Liver (tissue), 9 donors: ENCODE data around the gene OR10G7. TPM values are rescaled to one million over a fixed set of nuclear protein-coding genes. Genes with fewer than 3 reads are reported as not detected.

Source experiments
- DNase-seq: peaks from one replicate; pipeline ENCODE4 v3.0.0-alpha.2; 2017; ENCODE audit warnings: low spot score
- H3K27ac ChIP-seq, 2 donors: one replicate each; pipeline ENCODE4 v1.7.0; 2013; ENCODE audit warnings: inconsistent platforms in 2 of 2, low read length in 2 of 2, control low read depth in 1 of 2, low read depth in 1 of 2, mild to moderate bottlenecking in 1 of 2
- H3K27me3 ChIP-seq, 4 donors: one replicate each; pipeline versions ENCODE4 v1.6.1 to v1.7.0; 2013; ENCODE audit warnings: low read length in 3 of 4, inconsistent platforms in 1 of 4, mild to moderate bottlenecking in 1 of 4, moderate library complexity in 1 of 4; ENCODE audit not compliant: control insufficient read depth in 4 of 4, insufficient read depth in 4 of 4
- H3K36me3 ChIP-seq, 4 donors: one replicate each; pipeline versions ENCODE4 v1.6.1 to v1.7.0; 2013; ENCODE audit warnings: low read length in 3 of 4, mild to moderate bottlenecking in 3 of 4, low read depth in 1 of 4, moderate library complexity in 1 of 4; ENCODE audit not compliant: control insufficient read depth in 4 of 4, insufficient read depth in 3 of 4
- H3K4me1 ChIP-seq, 4 donors: one replicate each; pipeline versions ENCODE4 v1.6.1 to v1.7.0; 2013; ENCODE audit warnings: low read length in 3 of 4, mild to moderate bottlenecking in 3 of 4, moderate library complexity in 1 of 4; ENCODE audit not compliant: control insufficient read depth in 4 of 4, insufficient read depth in 4 of 4
- H3K4me3 ChIP-seq, 3 donors: one replicate each; pipeline versions ENCODE4 v1.6.1 to v1.7.0; 2013; ENCODE audit warnings: low read length in 3 of 3, control low read depth in 1 of 3, low read depth in 1 of 3, mild to moderate bottlenecking in 1 of 3
- H3K9ac ChIP-seq, 2 donors: one replicate each; pipeline ENCODE4 v1.7.0; 2013; ENCODE audit warnings: low read length in 2 of 2, mild to moderate bottlenecking in 2 of 2, moderate library complexity in 2 of 2, control low read depth in 1 of 2, low read depth in 1 of 2
- H3K9me3 ChIP-seq, 4 donors: one replicate each; pipeline versions ENCODE4 v1.6.1 to v1.7.0; 2013; ENCODE audit warnings: low read length in 3 of 4; ENCODE audit not compliant: control insufficient read depth in 4 of 4
- ATF3 ChIP-seq: IDR thresholded peaks from 2 replicates; pipeline ENCODE4 v1.6.1; 2016; ENCODE audit warnings: antibody characterized with exemption
- CTCF ChIP-seq: fragments of 150-350 bp; IDR thresholded peaks from 2 replicates; pipeline ENCODE4 v1.5.1; 2017; ENCODE audit warnings: improper control_type of control experiment, low read depth, low read length; ENCODE audit not compliant: missing input control
- EGR1 ChIP-seq, 2 donors: IDR thresholded peaks; 2 replicates each; pipeline ENCODE4 v1.6.1; 2016 to 2018; ENCODE audit warnings: antibody characterized with exemption in 2 of 2, low read depth in 2 of 2
- FOXA1 ChIP-seq: IDR thresholded peaks from 2 replicates; pipeline ENCODE4 v1.6.1; 2016; ENCODE audit warnings: antibody characterized with exemption
- FOXA2 ChIP-seq: IDR thresholded peaks from 2 replicates; pipeline ENCODE4 v1.6.1; 2016; ENCODE audit warnings: antibody characterized with exemption
- GABPA ChIP-seq, 2 donors: IDR thresholded peaks in 1 of 2; conservative IDR thresholded peaks in 1 of 2; 2 replicates each; pipeline ENCODE4 v1.6.1; 2016; ENCODE audit warnings: antibody characterized with exemption in 2 of 2, mild to moderate bottlenecking in 1 of 2, moderate library complexity in 1 of 2
- HNF4A ChIP-seq, 2 donors: conservative IDR thresholded peaks; 2 replicates each; pipeline ENCODE4 v1.6.1; 2016; ENCODE audit warnings: antibody characterized with exemption in 2 of 2, mild to moderate bottlenecking in 2 of 2
- HNF4G ChIP-seq: IDR thresholded peaks from 2 replicates; pipeline ENCODE4 v1.6.1; 2016; ENCODE audit warnings: antibody characterized with exemption
- JUND ChIP-seq, 2 donors: IDR thresholded peaks; 2 replicates each; pipeline ENCODE4 v1.6.1; 2016; ENCODE audit warnings: antibody characterized with exemption in 2 of 2
- NR2F2 ChIP-seq: IDR thresholded peaks from 2 replicates; pipeline ENCODE4 v1.6.1; 2016; ENCODE audit warnings: antibody characterized with exemption
- RAD21 ChIP-seq, 2 donors: IDR thresholded peaks; 2 replicates each; pipeline ENCODE4 v1.6.1; 2016; ENCODE audit warnings: antibody characterized with exemption in 2 of 2, mild to moderate bottlenecking in 2 of 2
- RXRA ChIP-seq, 2 donors: IDR thresholded peaks; 2 replicates each; pipeline ENCODE4 v1.6.1; 2017 to 2018; ENCODE audit warnings: antibody characterized with exemption in 2 of 2, mild to moderate bottlenecking in 1 of 2
- SP1 ChIP-seq: IDR thresholded peaks from 2 replicates; pipeline ENCODE4 v1.6.1; 2018; ENCODE audit warnings: antibody characterized with exemption, mild to moderate bottlenecking
- TAF1 ChIP-seq: conservative IDR thresholded peaks from 2 replicates; pipeline ENCODE4 v1.6.1; 2016; ENCODE audit warnings: antibody characterized with exemption, mild to moderate bottlenecking
- YY1 ChIP-seq: IDR thresholded peaks from 2 replicates; pipeline ENCODE4 v1.6.1; 2016; ENCODE audit warnings: antibody characterized with exemption, mild to moderate bottlenecking
- ZBTB33 ChIP-seq: IDR thresholded peaks from 2 replicates; pipeline ENCODE4 v1.6.1; 2016; ENCODE audit warnings: antibody characterized with exemption
- whole genome bisulfite sequencing: extraction: QIAGEN DNeasy Blood & Tissue Kit; methylation state at CpG from one replicate; pipeline ENCODE4 v1.1.7; 2013; 5-methylcytosine and 5-hydroxymethylcytosine counted together
- polyA plus RNA-seq, 2 donors: library from polyadenylated mRNA; stranded (reverse) in 1 of 2; unstranded in 1 of 2; fragments of 200-250 nt in 1 of 2; fragments of >200 nt in 1 of 2; fragmentation: Nextera tagmentation in 1 of 2; extraction: Ambion mirVana in 1 of 2; gene quantifications; one replicate each; pipeline versions ENCODE4 v1.2.1 to v1.2.3, GENCODE V29; 2013 to 2015
- total RNA-seq, 2 donors: library from RNA; depleted of rRNA; stranded (reverse); fragments of >200 nt; gene quantifications; one replicate each; pipeline ENCODE4 v1.2.3, GENCODE V29; 2014
- TF ChIP-seq, protein P1 (sequence below): IDR thresholded peaks from 2 replicates; pipeline ENCODE4 v1.6.1; 2016; ENCODE audit warnings: antibody characterized with exemption
- TF ChIP-seq, protein P2 (sequence below): IDR thresholded peaks from 2 replicates; pipeline ENCODE4 v1.6.1; 2016; ENCODE audit warnings: antibody characterized with exemption, mild to moderate bottlenecking
- donor health status: healthy.
- donor health status: healthy.
- donor health status: healthy.
- donor health status: healthy.
- donor health status: healthy.

The OR10G7 gene
- total RNA-seq, result not detected
- polyA plus RNA-seq, result not detected

DNA sequence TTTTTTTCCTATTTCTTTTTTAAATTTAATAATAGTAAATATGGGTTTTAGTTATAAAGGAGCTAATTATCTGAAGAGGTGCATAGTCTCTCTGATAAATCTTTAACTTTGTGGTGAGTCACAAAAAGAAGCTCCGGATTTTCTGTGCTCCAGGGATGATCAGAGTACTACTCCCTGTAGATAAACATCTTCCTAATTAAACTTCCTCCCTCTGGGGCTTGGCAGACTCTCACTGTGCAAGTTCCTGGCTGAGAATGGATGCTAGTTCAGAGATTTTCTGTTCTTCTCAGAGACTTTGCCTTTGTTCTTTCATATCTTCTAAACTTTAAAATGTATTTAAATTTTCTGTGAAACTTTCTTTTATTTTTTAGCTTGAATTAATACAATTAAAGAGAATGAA is at the start of gene OR10G7:
Gene OR10G7, minus strand, starts transcription at position 72 of the 400 bp plus-strand sequence. CDS start 2,324 bp downstream, outside the sequence.
- Histone ChIP-seq H3K27ac (no peak within 1 kb of the TSS), H3K4me3 (no peak within 1 kb of the TSS), H3K36me3 (no peaks in the 10 kb centered on the region), H3K9ac (no peak within 1 kb of the TSS), H3K27me3 (peaks cover 0 to 2% (median 0%) of the 10 kb centered on the region in 4 donors), H3K4me1 (no peaks in the 10 kb centered on the region), H3K9me3 (no peaks in the 10 kb centered on the region)
- no peak for DNase-seq
- 1% methylated on average over 1 of the region's 1 CpG for WGBS
- TF ChIP-seq GABPA (IDR thresholded peaks at IDR 0.05 in 1 of 2, conservative IDR thresholded peaks at IDR 0.05 in 1 of 2) (no peak), ZBTB33 (no peak), ATF3 (no peak), RAD21 (IDR thresholded peaks at IDR 0.05) (no peak), FOXA2 (no peak), HNF4G (no peak), YY1 (no peak), FOXA1 (no peak), RXRA (IDR thresholded peaks at IDR 0.05) (no peak), EGR1 (IDR thresholded peaks at IDR 0.05; ENCODE audit: low read depth in 2 of 2) (no peak), TAF1 (no peak), CTCF (no peak), HNF4A (conservative IDR thresholded peaks at IDR 0.05) (no peak), JUND (IDR thresholded peaks at IDR 0.05) (no peak), NR2F2 (no peak), SP1 (no peak)
- TF ChIP-seq, protein P1, sequence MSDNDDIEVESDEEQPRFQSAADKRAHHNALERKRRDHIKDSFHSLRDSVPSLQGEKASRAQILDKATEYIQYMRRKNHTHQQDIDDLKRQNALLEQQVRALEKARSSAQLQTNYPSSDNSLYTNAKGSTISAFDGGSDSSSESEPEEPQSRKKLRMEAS, result no peak
- TF ChIP-seq, protein P2, sequence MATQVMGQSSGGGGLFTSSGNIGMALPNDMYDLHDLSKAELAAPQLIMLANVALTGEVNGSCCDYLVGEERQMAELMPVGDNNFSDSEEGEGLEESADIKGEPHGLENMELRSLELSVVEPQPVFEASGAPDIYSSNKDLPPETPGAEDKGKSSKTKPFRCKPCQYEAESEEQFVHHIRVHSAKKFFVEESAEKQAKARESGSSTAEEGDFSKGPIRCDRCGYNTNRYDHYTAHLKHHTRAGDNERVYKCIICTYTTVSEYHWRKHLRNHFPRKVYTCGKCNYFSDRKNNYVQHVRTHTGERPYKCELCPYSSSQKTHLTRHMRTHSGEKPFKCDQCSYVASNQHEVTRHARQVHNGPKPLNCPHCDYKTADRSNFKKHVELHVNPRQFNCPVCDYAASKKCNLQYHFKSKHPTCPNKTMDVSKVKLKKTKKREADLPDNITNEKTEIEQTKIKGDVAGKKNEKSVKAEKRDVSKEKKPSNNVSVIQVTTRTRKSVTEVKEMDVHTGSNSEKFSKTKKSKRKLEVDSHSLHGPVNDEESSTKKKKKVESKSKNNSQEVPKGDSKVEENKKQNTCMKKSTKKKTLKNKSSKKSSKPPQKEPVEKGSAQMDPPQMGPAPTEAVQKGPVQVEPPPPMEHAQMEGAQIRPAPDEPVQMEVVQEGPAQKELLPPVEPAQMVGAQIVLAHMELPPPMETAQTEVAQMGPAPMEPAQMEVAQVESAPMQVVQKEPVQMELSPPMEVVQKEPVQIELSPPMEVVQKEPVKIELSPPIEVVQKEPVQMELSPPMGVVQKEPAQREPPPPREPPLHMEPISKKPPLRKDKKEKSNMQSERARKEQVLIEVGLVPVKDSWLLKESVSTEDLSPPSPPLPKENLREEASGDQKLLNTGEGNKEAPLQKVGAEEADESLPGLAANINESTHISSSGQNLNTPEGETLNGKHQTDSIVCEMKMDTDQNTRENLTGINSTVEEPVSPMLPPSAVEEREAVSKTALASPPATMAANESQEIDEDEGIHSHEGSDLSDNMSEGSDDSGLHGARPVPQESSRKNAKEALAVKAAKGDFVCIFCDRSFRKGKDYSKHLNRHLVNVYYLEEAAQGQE, result no peak
